ENCODE results near the gene CATSPER4.
"Not testable (repeated sequence)": the region's sequence is repeated elsewhere in the genome, so short reads cannot be mapped to it uniquely, and the experiment has no call there.

CATSPER4 gene

GRCh38 chr1:26197301-26197700, 6.9 kb downstream of the CATSPER4 start:
- no peak for FAIRE-seq

- no peak for FAIRE-seq
Measured at GRCh38 chr1:26197813-26198212, 7.4 kb downstream of the CATSPER4 start.

- FAIRE-seq: no peak
Measured at GRCh38 chr1:26200413-26200812, 10.0 kb downstream of the CATSPER4 start.

GRCh38 chr1:26203642-26204318, 13.4 kb downstream of the CATSPER4 start:
- no peak for FAIRE-seq

- no peak for FAIRE-seq
Measured at GRCh38 chr1:26210147-26210870, 19.9 kb downstream of the CATSPER4 start.

- FAIRE-seq: no peak
Measured at GRCh38 chr1:26212726-26213125, 22.3 kb downstream of the CATSPER4 start.

GRCh38 chr1:26213335-26213905, 23.0 kb downstream of the CATSPER4 start:
- no peak for FAIRE-seq

- no peak for FAIRE-seq
Measured at GRCh38 chr1:26215246-26215645, 24.8 kb downstream of the CATSPER4 start.

- FAIRE-seq: no peak
Measured at GRCh38 chr1:26218906-26219494, 28.6 kb downstream of the CATSPER4 start.

GRCh38 chr1:26220199-26220912, 30.0 kb downstream of the CATSPER4 start:
- no peak for FAIRE-seq

GRCh38 chr1:26221094-26221493, 30.7 kb downstream of the CATSPER4 start:
- no peak for FAIRE-seq

GRCh38 chr1:26224606-26225005, 34.2 kb downstream of the CATSPER4 start:
- FAIRE-seq: no peak

GRCh38 chr1:26225033-26225831, 34.8 kb downstream of the CATSPER4 start:
- no peak for FAIRE-seq

GRCh38 chr1:26230682-26231081, 40.3 kb downstream of the CATSPER4 start:
- FAIRE-seq: not testable (repeated sequence)

GRCh38 chr1:26233903-26234643, 43.7 kb downstream of the CATSPER4 start, which contains the start of gene CEP85:
Gene CEP85 (plus strand): TSS chr1:26234200. CDS start chr1:26239784, 5,584 bp downstream.
- peak; percentile 99 for FAIRE-seq

GRCh38 chr1:26234644-26235370, 44.4 kb downstream of the CATSPER4 start:
- FAIRE-seq: no peak

GRCh38 chr1:26237230-26237966, 47.0 kb downstream of the CATSPER4 start:
- no peak for FAIRE-seq

GRCh38 chr1:26239936-26240335, 49.5 kb downstream of the CATSPER4 start:
- FAIRE-seq: no peak
